ENCODE data around the gene CYP3A4.

The CYP3A4 gene

DNA sequence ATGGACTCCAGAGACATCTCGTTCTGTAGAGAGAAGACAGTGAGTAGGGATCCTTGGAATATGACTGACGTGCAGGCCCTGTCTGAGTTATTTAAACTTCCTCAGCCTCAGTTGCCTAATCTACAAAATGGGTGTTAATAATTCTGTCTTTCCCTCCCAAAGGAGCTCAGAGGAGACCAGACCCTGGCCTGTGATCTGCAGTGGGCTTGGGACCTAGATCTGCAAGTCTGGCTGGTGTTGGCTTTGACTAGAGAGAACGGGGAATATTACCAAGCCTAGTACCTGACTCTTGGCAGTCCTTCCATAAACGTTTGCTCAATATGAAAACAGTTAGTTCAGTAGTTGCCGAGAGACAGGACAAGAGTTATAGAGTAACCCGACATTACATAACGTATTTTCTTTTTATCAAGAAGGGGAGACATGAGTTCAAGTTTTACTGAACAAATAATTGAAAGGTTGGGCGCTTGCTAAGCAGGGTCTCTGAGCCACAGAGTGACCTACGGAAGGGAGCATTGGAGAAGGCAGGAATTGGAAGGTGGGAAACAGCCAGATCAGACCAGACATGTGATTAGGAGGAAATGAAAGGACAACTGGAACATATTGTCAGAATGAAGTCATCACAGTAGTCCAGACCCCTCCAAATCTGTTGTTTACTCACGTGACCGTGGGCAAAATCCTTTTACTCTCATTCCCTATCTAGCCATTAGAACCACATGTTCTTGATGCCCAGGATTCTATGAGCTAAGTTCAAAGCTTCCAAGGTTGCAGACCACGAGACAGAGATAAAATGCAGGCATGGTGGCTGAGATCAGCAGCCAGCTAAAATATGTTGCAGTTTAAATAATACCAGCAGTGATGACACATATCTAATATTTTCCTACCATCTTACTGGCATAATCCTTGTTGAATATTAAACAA lies 10.9 kb upstream of the CYP3A4 start:
- no peak for DNase-seq

GRCh38 chr7:99793443-99793842 lies 9.5 kb upstream of the CYP3A4 start:
- Histone ChIP-seq H3K27ac (no peak overlapping the region), H3K27me3 (ENCODE audit: insufficient read depth, low read depth, severe bottlenecking) (peaks cover 38% of the 10 kb centered on the region), H3K36me3 (no peaks in the 10 kb centered on the region), H3K4me3 (ENCODE audit: low read depth, low read length) (no peak overlapping the region), H3K9me3 (ENCODE audit: severe bottlenecking) (peaks cover 4% of the 10 kb centered on the region)
- TF ChIP-seq, protein P1, sequence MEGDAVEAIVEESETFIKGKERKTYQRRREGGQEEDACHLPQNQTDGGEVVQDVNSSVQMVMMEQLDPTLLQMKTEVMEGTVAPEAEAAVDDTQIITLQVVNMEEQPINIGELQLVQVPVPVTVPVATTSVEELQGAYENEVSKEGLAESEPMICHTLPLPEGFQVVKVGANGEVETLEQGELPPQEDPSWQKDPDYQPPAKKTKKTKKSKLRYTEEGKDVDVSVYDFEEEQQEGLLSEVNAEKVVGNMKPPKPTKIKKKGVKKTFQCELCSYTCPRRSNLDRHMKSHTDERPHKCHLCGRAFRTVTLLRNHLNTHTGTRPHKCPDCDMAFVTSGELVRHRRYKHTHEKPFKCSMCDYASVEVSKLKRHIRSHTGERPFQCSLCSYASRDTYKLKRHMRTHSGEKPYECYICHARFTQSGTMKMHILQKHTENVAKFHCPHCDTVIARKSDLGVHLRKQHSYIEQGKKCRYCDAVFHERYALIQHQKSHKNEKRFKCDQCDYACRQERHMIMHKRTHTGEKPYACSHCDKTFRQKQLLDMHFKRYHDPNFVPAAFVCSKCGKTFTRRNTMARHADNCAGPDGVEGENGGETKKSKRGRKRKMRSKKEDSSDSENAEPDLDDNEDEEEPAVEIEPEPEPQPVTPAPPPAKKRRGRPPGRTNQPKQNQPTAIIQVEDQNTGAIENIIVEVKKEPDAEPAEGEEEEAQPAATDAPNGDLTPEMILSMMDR (IDR thresholded peaks at IDR 0.05; ENCODE audit: low read depth, low read length), result no peak
- DNase-seq, result no peak

More for the DNA sequence above, 10.9 kb upstream of the CYP3A4 start:
- H3K36me3 ChIP-seq, result no peaks in the 10 kb centered on the region
- H3K27me3 ChIP-seq (ENCODE audit: insufficient read depth, low read depth, severe bottlenecking), result peaks cover 34% of the 10 kb centered on the region
- H3K4me3 ChIP-seq (ENCODE audit: low read depth, low read length), result no peak overlapping the region
- no peak overlapping the region for H3K27ac ChIP-seq
- H3K9me3 ChIP-seq (ENCODE audit: severe bottlenecking), result peaks cover 9% of the 10 kb centered on the region
- TF ChIP-seq, protein P1 (IDR thresholded peaks at IDR 0.05; ENCODE audit: low read depth, low read length), result no peak

DNA sequence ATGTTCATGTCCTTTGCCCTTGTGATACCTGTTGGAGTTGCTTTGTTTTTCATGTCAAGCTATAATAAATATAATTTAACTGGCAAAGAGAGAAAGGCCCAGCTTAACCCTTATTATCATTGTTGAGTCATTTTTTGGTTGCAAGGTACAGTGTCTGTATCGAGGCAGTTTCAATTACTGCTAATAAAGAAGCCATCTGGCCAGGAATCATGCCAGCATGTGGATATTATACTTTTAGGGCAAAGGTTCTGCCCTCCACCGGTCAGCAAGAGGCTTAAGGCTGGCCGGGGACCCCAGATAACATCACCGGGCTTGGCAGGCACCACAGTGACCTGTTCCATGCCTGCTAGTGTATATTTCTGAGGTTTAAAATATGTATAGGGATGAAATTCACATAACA lies 9.0 kb upstream of the CYP3A4 start:
- Histone ChIP-seq H3K27ac (no peak overlapping the region), H3K27me3 (ENCODE audit: insufficient read depth, low read depth, severe bottlenecking) (peaks cover 38% of the 10 kb centered on the region), H3K4me3 (ENCODE audit: low read depth, low read length) (no peak overlapping the region), H3K36me3 (no peaks in the 10 kb centered on the region), H3K9me3 (ENCODE audit: severe bottlenecking) (peaks cover 4% of the 10 kb centered on the region)
- DNase-seq, result no peak
- TF ChIP-seq, protein P1 (IDR thresholded peaks at IDR 0.05; ENCODE audit: low read depth, low read length), result no peak

DNA sequence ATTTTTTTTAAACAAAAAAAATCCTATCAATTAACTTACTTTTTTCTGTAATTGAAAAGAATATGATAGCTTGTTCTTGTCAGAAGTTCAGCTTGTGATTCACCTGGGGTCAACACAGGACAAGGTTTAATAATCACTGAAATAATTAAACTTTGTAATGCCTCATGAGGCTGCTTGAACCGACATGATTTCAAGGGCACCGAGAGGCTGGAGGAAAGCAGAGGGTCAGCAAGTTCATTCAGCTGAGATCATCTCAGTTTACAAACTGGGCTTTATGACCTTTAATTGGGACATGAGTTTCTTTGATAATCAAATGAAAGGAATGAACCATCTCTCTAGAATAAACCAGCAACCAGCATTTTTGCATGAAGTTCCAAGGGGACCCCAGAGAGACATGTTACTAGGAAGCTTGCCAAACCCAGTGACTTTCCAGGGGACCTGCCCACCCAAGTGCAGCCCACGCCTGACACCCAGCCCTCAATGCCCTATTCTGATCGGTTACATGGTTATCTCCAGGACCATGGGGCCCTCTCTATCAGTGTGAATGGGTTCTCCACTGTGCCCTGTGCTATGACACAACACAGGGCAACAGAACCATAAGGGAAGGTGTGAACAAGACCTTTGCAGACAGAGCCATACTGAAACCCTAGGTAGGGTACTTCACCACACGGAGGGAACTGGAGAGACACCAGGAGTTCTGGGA lies 7.8 kb upstream of the CYP3A4 start:
- H3K4me3 ChIP-seq (ENCODE audit: low read depth, low read length), result no peak overlapping the region
- H3K36me3 ChIP-seq, result no peaks in the 10 kb centered on the region
- no peak for DNase-seq
- H3K27ac ChIP-seq, result no peak overlapping the region
- peaks cover 33% of the 10 kb centered on the region for H3K27me3 ChIP-seq (ENCODE audit: insufficient read depth, low read depth, severe bottlenecking)
- peaks cover 4% of the 10 kb centered on the region for H3K9me3 ChIP-seq (ENCODE audit: severe bottlenecking)
- TF ChIP-seq, protein P1 (IDR thresholded peaks at IDR 0.05; ENCODE audit: low read depth, low read length), result no peak

DNA sequence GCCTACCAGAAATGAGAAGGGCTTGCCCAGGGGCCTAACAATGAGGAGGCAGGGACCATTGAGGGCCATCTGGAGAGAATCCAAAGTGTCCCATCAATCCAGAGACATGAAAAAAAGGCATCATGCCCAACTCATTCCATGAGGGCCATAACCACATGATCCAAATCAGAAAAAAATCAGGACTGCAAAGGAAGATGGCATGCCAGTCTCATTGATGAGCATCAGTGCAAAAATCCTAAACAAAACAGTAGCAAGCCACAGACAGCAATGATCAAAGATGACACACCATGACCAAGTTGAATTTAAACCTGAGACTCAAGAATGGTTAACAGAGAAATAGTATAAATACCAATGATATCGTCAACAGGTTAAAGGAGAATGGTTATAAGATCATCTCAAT lies 7.0 kb upstream of the CYP3A4 start:
- H3K27ac ChIP-seq, result no peak overlapping the region
- H3K27me3 ChIP-seq (ENCODE audit: insufficient read depth, low read depth, severe bottlenecking), result peaks cover 33% of the 10 kb centered on the region
- no peaks in the 10 kb centered on the region for H3K36me3 ChIP-seq
- peaks cover 3% of the 10 kb centered on the region for H3K9me3 ChIP-seq (ENCODE audit: severe bottlenecking)
- DNase-seq, result no peak
- H3K4me3 ChIP-seq (ENCODE audit: low read depth, low read length), result no peak overlapping the region
- TF ChIP-seq, protein P1 (IDR thresholded peaks at IDR 0.05; ENCODE audit: low read depth, low read length), result no peak

Measured in WERI-Rb-1 (cell line).